Measurements from ENCODE around the gene MYO5C. TPM values are rescaled to one million over a fixed set of nuclear protein-coding genes. Genes with fewer than 3 reads are reported as not detected.
A peak's percentile ranks its signal among the peaks of the same experiment; 100 is the strongest.

MYO5C gene
- total and polyA plus RNA-seq, 2 of the 13 experiments (the other 11 are each of a cell fraction or from before 2014, with no cell fraction given) = 15.7 to 23.7 TPM

GRCh38 chr15:52290800-52291199 lies 4.8 kb downstream of the MYO5C start:
- Histone ChIP-seq H3K79me2 (ENCODE audit: insufficient read depth, low read length) (peaks cover 50% of the 10 kb centered on the region), H4K20me1 (ENCODE audit: insufficient read depth, low read length) (no peaks in the 10 kb centered on the region), H3K4me3 (replicated peaks in 1 of 3; ENCODE audit: insufficient read depth in 1 of 3, low read depth in 2 of 3, low read length in 3 of 3) (no peak overlapping the region), H3K9me3 (ENCODE audit: low read length) (no peaks in the 10 kb centered on the region), H3K4me2 (ENCODE audit: low read depth, low read length) (no peak overlapping the region), H3K27me3 (ENCODE audit: control insufficient read depth in 1 of 2, insufficient read depth in 2 of 2, low read length in 2 of 2) (no peaks in the 10 kb centered on the region), H2AFZ (ENCODE audit: low read length) (no peak overlapping the region), H3K27ac (ENCODE audit: extremely low read length, insufficient read depth, low read length) (peak overlapping the region; percentile 2), H3K9ac (ENCODE audit: insufficient read depth, low read depth, low read length) (no peak overlapping the region), H3K36me3 (replicated peaks in 1 of 2; ENCODE audit: control insufficient read depth in 1 of 2, insufficient read depth in 2 of 2, low read length in 2 of 2) (peaks cover 0 to 7% of the 10 kb centered on the region in 2 experiments; a peak in 1 of 5 replicates), H3K4me1 (ENCODE audit: insufficient read depth, low read length) (peaks cover 75% of the 10 kb centered on the region)
- no TSS peak for BruUV-seq (replicated peaks)
- CTCF ChIA-PET (ENCODE audit: low intra/inter-chr PET ratio, low total read pairs) = no interaction called here
- ATAC-seq (no peak), FAIRE-seq (no peak), DNase-seq (ENCODE audit: low spot score) (no peak)
- 93% methylated on average over 3 of the region's 3 CpGs for WGBS (ENCODE audit: low lambda C conversion rate)
- in situ Hi-C loops (cut with HindIII; ENCODE audit: extremely low pct_ligation_motif_present, low pct_unique_long_range_greater_than_20kb) (no loop called here), intact Hi-C loops (cut with micrococcal nuclease; ENCODE audit: unreplicated experiment) (no loop called here)
- POLR2A ChIA-PET = interaction anchor here (1.7 kb wide), 1 partner anchor 10 kb away, joined by 5 read pairs; no protein-coding TSS in a partner anchor
- TF ChIP-seq MZF1 (CRISPR knock-in tag; IDR thresholded peaks at IDR 0.05; ENCODE audit: borderline replicate concordance) (no peak), NFIC (IDR thresholded peaks at IDR 0.05; ENCODE audit: low read length) (no peak), ZNF629 (CRISPR knock-in tag; conservative IDR thresholded peaks at IDR 0.05) (no peak), ARID2 (CRISPR knock-in tag; IDR thresholded peaks at IDR 0.05; ENCODE audit: borderline replicate concordance) (no peak), TEAD2 (CRISPR knock-in tag; IDR thresholded peaks at IDR 0.05) (no peak), IKZF5 (CRISPR knock-in tag; IDR thresholded peaks at IDR 0.05) (no peak), ZNF230 (CRISPR knock-in tag; IDR thresholded peaks at IDR 0.05) (no peak), GTF2F1 (IDR thresholded peaks at IDR 0.05; ENCODE audit: low read length) (no peak), GABPB1 (CRISPR knock-in tag; IDR thresholded peaks at IDR 0.05) (no peak), PCBP1 (IDR thresholded peaks at IDR 0.05; ENCODE audit: borderline replicate concordance, low read depth, low read length) (no peak), HNF4A (CRISPR knock-in tag; IDR thresholded peaks at IDR 0.05) (no peak), ZNF792 (CRISPR knock-in tag; IDR thresholded peaks at IDR 0.05) (no peak), MXD4 (CRISPR knock-in tag; IDR thresholded peaks at IDR 0.05) (no peak), ZNF672 (CRISPR knock-in tag; IDR thresholded peaks at IDR 0.05) (no peak), MAFF (IDR thresholded peaks at IDR 0.05; ENCODE audit: low read depth, low read length) (no peak)
